K562 (cell line): ENCODE data around the gene AKR1A1.

Experiments used
- NFE2 ChIP-seq: IDR thresholded peaks from 2 replicates; pipeline ENCODE4 v1.6.1; 2014; ENCODE audit warnings: antibody characterized with exemption, low read depth
- THAP12 ChIP-seq: fragments of 250-450 bp; sonication (Bioruptor Pico); IDR thresholded peaks from 2 replicates; pipeline ENCODE4 v1.9.0; 2021; ENCODE audit warnings: mild to moderate bottlenecking, inconsistent platforms
- YY1 ChIP-seq, 3 experiments: IDR thresholded peaks; 2 replicates each; pipeline ENCODE4 v1.6.1; 2011; ENCODE audit warnings: low read length in 2 of 3, mild to moderate bottlenecking in 2 of 3, moderate library complexity in 2 of 3, borderline replicate concordance in 1 of 3, control low read depth in 1 of 3, low read depth in 1 of 3; ENCODE audit not compliant: insufficient read depth in 3 of 3, insufficient replicate concordance in 2 of 3, control insufficient read depth in 1 of 3, insufficient read length in 1 of 3; ENCODE audit errors: extremely low read depth in 1 of 3
- TF ChIP-seq, protein P1 (sequence below): fragments of 450-650 bp; IDR thresholded peaks from 2 replicates; pipeline ENCODE4 v1.6.1; 2018; ENCODE audit warnings: mild to moderate bottlenecking, low read depth; ENCODE audit not compliant: partially characterized antibody

GRCh38 chr1:45585110-45585426 is 34.4 kb downstream of the AKR1A1 start:
- no peak for TF ChIP-seq YY1 (IDR thresholded peaks at IDR 0.05; ENCODE audit: borderline replicate concordance in 1 of 3, control insufficient read depth in 1 of 3, extremely low read depth in 1 of 3, insufficient read depth in 3 of 3, insufficient read length in 1 of 3, insufficient replicate concordance in 2 of 3, low read depth in 1 of 3, low read length in 2 of 3)
- TF ChIP-seq THAP12 (CRISPR knock-in tag): no peak
- no peak for TF ChIP-seq NFE2
- TF ChIP-seq, protein P1, sequence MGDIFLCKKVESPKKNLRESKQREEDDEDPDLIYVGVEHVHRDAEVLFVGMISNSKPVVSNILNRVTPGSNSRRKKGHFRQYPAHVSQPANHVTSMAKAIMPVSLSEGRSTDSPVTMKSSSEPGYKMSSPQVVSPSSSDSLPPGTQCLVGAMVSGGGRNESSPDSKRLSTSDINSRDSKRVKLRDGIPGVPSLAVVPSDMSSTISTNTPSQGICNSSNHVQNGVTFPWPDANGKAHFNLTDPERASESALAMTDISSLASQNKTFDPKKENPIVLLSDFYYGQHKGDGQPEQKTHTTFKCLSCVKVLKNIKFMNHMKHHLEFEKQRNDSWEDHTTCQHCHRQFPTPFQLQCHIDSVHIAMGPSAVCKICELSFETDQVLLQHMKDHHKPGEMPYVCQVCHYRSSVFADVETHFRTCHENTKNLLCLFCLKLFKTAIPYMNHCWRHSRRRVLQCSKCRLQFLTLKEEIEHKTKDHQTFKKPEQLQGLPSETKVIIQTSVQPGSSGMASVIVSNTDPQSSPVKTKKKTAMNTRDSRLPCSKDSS: no peak
